OCI-LY3 (cell line): ENCODE results near the gene FRMD8.

Experiments
- H2AFZ ChIP-seq: fragments of 200-600, 300-600 bp; shearing (Covaris generic); 2 replicates; pipeline ENCODE4 v1.6.0; 2014; ENCODE audit warnings: antibody characterized with exemption, low read depth, low read length
- H3K27ac ChIP-seq: fragments of 200-600, 300-600 bp; sonication (generic); 2 replicates; pipeline ENCODE4 v1.5.1; 2014; ENCODE audit warnings: mild to moderate bottlenecking, low read length, moderate library complexity, mixed read lengths
- H3K27me3 ChIP-seq: fragments of 200-600, 300-600 bp; sonication (generic); 2 replicates; pipeline ENCODE4 v1.6.1; 2014; ENCODE audit warnings: low read depth, low read length, mixed read lengths
- H3K36me3 ChIP-seq: fragments of 200-600, 300-600 bp; sonication (generic); replicated peaks from 2 replicates; pipeline ENCODE3; 2014; ENCODE audit warnings: low read depth, low read length, mixed read lengths
- H3K4me1 ChIP-seq: fragments of 300-600, 200-600 bp; sonication (generic); 2 replicates; pipeline ENCODE4 v1.6.1; 2014; ENCODE audit warnings: low read length, mixed read lengths
- H3K4me2 ChIP-seq: fragments of 200-600, 300-600 bp; sonication (generic); 2 replicates; pipeline ENCODE4 v1.6.1; 2014; ENCODE audit warnings: low read length, mixed read lengths
- H3K4me3 ChIP-seq: fragments of 300-600, 200-600 bp; sonication (generic); 2 replicates; pipeline ENCODE4 v1.5.1; 2014; ENCODE audit warnings: antibody characterized with exemption, mild to moderate bottlenecking, low read length, moderate library complexity
- H3K79me2 ChIP-seq: fragments of 300-600, 200-600 bp; shearing (Covaris generic); 2 replicates; pipeline ENCODE4 v1.6.1; 2014; ENCODE audit warnings: mild to moderate bottlenecking, low read length, mixed read lengths
- H3K9ac ChIP-seq: fragments of 300-600, 200-600 bp; shearing (Covaris generic); 2 replicates; pipeline ENCODE4 v1.6.0; 2014; ENCODE audit warnings: mild to moderate bottlenecking, low read length, moderate library complexity
- H3K9me3 ChIP-seq: fragments of 200-600, 300-600 bp; shearing (Covaris generic); 2 replicates; pipeline ENCODE4 v1.6.1; 2014; ENCODE audit warnings: low read length, mixed read lengths; ENCODE audit not compliant: insufficient read depth
- H4K20me1 ChIP-seq: fragments of 200-600, 300-600 bp; sonication (generic); 2 replicates; pipeline ENCODE4 v1.6.1; 2016; ENCODE audit warnings: low read length, mixed read lengths; ENCODE audit not compliant: insufficient read depth
- EZH2phosphoT487 ChIP-seq: fragments of 200-600 bp; shearing (Covaris generic); IDR thresholded peaks from 2 replicates; pipeline ENCODE4 v1.6.1; 2018; ENCODE audit warnings: antibody characterized with exemption, mixed run types, low read depth
- TF ChIP-seq, protein P1 (sequence below): fragments of 200-600, 300-600 bp; sonication (generic); IDR thresholded peaks from 2 replicates; pipeline ENCODE4 v1.5.1; 2014; ENCODE audit warnings: antibody characterized with exemption, low read length, low read depth

FRMD8 gene

GRCh38 chr11:65419772-65420481, 33.5 kb downstream of the FRMD8 start:
- Histone ChIP-seq H2AFZ (no peak overlapping the region), H3K36me3 (peaks cover 22% of the 10 kb centered on the region), H4K20me1 (peaks cover 19% of the 10 kb centered on the region), H3K4me2 (peak overlapping the region; percentile 92), H3K27ac (peak overlapping the region; percentile 97), H3K27me3 (no peaks in the 10 kb centered on the region), H3K9ac (peak overlapping the region; percentile 96), H3K4me3 (peak overlapping the region; percentile 77), H3K4me1 (peaks cover 55% of the 10 kb centered on the region), H3K9me3 (no peaks in the 10 kb centered on the region), H3K79me2 (peaks cover 71% of the 10 kb centered on the region)
- TF ChIP-seq, protein P1, sequence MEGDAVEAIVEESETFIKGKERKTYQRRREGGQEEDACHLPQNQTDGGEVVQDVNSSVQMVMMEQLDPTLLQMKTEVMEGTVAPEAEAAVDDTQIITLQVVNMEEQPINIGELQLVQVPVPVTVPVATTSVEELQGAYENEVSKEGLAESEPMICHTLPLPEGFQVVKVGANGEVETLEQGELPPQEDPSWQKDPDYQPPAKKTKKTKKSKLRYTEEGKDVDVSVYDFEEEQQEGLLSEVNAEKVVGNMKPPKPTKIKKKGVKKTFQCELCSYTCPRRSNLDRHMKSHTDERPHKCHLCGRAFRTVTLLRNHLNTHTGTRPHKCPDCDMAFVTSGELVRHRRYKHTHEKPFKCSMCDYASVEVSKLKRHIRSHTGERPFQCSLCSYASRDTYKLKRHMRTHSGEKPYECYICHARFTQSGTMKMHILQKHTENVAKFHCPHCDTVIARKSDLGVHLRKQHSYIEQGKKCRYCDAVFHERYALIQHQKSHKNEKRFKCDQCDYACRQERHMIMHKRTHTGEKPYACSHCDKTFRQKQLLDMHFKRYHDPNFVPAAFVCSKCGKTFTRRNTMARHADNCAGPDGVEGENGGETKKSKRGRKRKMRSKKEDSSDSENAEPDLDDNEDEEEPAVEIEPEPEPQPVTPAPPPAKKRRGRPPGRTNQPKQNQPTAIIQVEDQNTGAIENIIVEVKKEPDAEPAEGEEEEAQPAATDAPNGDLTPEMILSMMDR: no peak
- TF ChIP-seq EZH2phosphoT487: no peak

DNA sequence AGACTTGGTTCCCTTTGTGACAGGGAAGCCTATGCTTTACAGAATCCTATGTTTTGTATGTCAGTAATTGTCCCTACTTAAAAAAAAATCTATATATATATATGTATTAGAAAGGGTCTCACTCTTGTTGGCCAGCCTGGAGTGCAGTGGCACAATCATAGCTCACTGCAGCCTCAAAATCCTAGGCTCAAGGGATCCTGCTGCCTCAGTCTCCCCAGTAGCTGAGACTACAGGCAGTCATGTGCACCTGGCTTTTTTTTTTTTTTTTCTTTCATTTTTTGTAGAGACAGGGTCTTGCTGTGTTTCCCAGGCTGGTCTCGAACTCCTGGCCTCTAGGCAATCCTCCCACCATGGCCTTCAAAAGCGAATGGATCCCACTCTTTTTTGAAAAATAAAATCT, 34.1 kb downstream of the FRMD8 start:
- peaks cover 77% of the 10 kb centered on the region for H3K79me2 ChIP-seq
- H2AFZ ChIP-seq: no peak overlapping the region
- H3K36me3 ChIP-seq: peaks cover 27% of the 10 kb centered on the region
- peaks cover 55% of the 10 kb centered on the region for H3K4me1 ChIP-seq
- TF ChIP-seq, protein P1: no peak
- no peak for TF ChIP-seq EZH2phosphoT487
- no peaks in the 10 kb centered on the region for H3K9me3 ChIP-seq
- H3K4me2 ChIP-seq: peak overlapping the region; percentile 92
- no peaks in the 10 kb centered on the region for H3K27me3 ChIP-seq
- H4K20me1 ChIP-seq: peaks cover 24% of the 10 kb centered on the region
- peak overlapping the region; percentile 82 for H3K4me3 ChIP-seq
- H3K9ac ChIP-seq: peak overlapping the region; percentile 96
- peak overlapping the region; percentile 97 for H3K27ac ChIP-seq

- Histone ChIP-seq H3K4me2 (peak overlapping the region; percentile 92), H3K27me3 (no peaks in the 10 kb centered on the region), H3K79me2 (peaks cover 84% of the 10 kb centered on the region), H3K36me3 (peaks cover 31% of the 10 kb centered on the region), H4K20me1 (peaks cover 31% of the 10 kb centered on the region), H3K4me1 (peaks cover 55% of the 10 kb centered on the region), H3K4me3 (peak overlapping the region; percentile 82), H3K27ac (peak overlapping the region; percentile 97), H3K9ac (peak overlapping the region; percentile 96), H3K9me3 (no peaks in the 10 kb centered on the region), H2AFZ (no peak overlapping the region)
- TF ChIP-seq EZH2phosphoT487: no peak
- TF ChIP-seq, protein P1: no peak
Measured at GRCh38 chr11:65420979-65421793, 34.7 kb downstream of the FRMD8 start.
